Astrocyte (in vitro differentiated cells and primary cell): ENCODE data around the gene CPEB2.

Source experiments
- EZH2 ChIP-seq: IDR thresholded peaks from 2 replicates; pipeline ENCODE4 v1.6.1; 2012; ENCODE audit warnings: mild to moderate bottlenecking, low read length, inconsistent platforms; ENCODE audit not compliant: insufficient read depth
- TF ChIP-seq, protein P1 (sequence below): IDR thresholded peaks from 2 replicates; pipeline ENCODE4 v1.5.1; 2011; ENCODE audit warnings: low read depth, mild to moderate bottlenecking, inconsistent platforms, low read length, moderate library complexity; ENCODE audit not compliant: insufficient read depth

GRCh38 chr4:15088394-15089035 lies 86.2 kb downstream of the CPEB2 start:
- TF ChIP-seq, protein P1, sequence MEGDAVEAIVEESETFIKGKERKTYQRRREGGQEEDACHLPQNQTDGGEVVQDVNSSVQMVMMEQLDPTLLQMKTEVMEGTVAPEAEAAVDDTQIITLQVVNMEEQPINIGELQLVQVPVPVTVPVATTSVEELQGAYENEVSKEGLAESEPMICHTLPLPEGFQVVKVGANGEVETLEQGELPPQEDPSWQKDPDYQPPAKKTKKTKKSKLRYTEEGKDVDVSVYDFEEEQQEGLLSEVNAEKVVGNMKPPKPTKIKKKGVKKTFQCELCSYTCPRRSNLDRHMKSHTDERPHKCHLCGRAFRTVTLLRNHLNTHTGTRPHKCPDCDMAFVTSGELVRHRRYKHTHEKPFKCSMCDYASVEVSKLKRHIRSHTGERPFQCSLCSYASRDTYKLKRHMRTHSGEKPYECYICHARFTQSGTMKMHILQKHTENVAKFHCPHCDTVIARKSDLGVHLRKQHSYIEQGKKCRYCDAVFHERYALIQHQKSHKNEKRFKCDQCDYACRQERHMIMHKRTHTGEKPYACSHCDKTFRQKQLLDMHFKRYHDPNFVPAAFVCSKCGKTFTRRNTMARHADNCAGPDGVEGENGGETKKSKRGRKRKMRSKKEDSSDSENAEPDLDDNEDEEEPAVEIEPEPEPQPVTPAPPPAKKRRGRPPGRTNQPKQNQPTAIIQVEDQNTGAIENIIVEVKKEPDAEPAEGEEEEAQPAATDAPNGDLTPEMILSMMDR = no peak
- no peak for TF ChIP-seq EZH2
